H1 (cell line): ENCODE results near the gene GPX6. TPM values are rescaled to one million over a fixed set of nuclear protein-coding genes. Genes with fewer than 3 reads are reported as not detected.

Experiments
- CTCF ChIA-PET: fragments of 300-600 bp; sonication (Branson Sonifier 250); formaldehyde crosslinking; loops from one replicate; lab custom pipeline; 2021; ENCODE audit not compliant: partially characterized antibody; lab: Charles Lee
- POLR2A ChIA-PET: fragments of 300-600 bp; sonication (Branson Sonifier 250); formaldehyde crosslinking; loops from one replicate; lab custom pipeline; 2021; ENCODE audit warnings: inconsistent platforms; ENCODE audit not compliant: partially characterized antibody; lab: Charles Lee
- DNase-seq, 2 experiments: peaks; one replicate each; pipeline versions ENCODE4 v3.0.0 to v3.0.0-alpha.2; 2010 to 2022; ENCODE audit warnings: low spot score in 2 of 2, low read depth in 1 of 2, mixed read lengths in 1 of 2
- FAIRE-seq: peaks from 2 replicates; lab custom pipeline; 2011; peaks lifted over from hg19 to GRCh38; lab: Jason Lieb, UNC
- H2AFZ ChIP-seq: 2 replicates; pipeline ENCODE4 v1.8.1; 2012; ENCODE audit warnings: low read length, inconsistent platforms
- H2AK5ac ChIP-seq: 2 replicates; pipeline ENCODE4 v1.6.1; 2013; ENCODE audit warnings: low read depth, low read length
- H2BK120ac ChIP-seq: replicated peaks from 2 replicates; pipeline ENCODE3; 2013; ENCODE audit warnings: low read depth, low read length, inconsistent platforms
- H2BK12ac ChIP-seq: 2 replicates; pipeline ENCODE4 v1.6.1; 2013; ENCODE audit warnings: low read depth, low read length
- H2BK15ac ChIP-seq: 2 replicates; pipeline ENCODE4 v1.6.1; 2013; ENCODE audit warnings: low read length
- H2BK20ac ChIP-seq: 2 replicates; pipeline ENCODE4 v1.6.1; 2013; ENCODE audit warnings: low read length
- H2BK5ac ChIP-seq: 2 replicates; pipeline ENCODE4 v1.6.1; 2013; ENCODE audit warnings: low read depth, low read length
- H3K14ac ChIP-seq: 2 replicates; pipeline ENCODE4 v1.6.1; 2013; ENCODE audit warnings: inconsistent platforms; ENCODE audit not compliant: insufficient read length
- H3K18ac ChIP-seq: 2 replicates; pipeline ENCODE4 v1.6.1; 2013; ENCODE audit warnings: low read length; ENCODE audit errors: extremely low read depth
- H3K23ac ChIP-seq: 2 replicates; pipeline ENCODE4 v1.6.1; 2013; ENCODE audit warnings: inconsistent platforms; ENCODE audit not compliant: insufficient read length
- H3K23me2 ChIP-seq: 2 replicates; pipeline ENCODE4 v1.6.1; 2013; ENCODE audit warnings: low read depth, low read length
- H3K27ac ChIP-seq: 2 replicates; pipeline ENCODE4 v1.6.1; 2011; ENCODE audit warnings: low read depth, low read length, inconsistent platforms
- H3K27me3 ChIP-seq, 4 experiments: replicated peaks in 1 of 4; 1 replicate in 1 of 4; 2 replicates in 3 of 4; pipeline versions ENCODE4 v1.6.1 to v1.8.1; 2011 to 2013; ENCODE audit warnings: low read length in 3 of 4, mild to moderate bottlenecking in 3 of 4, inconsistent platforms in 2 of 4, mixed read lengths in 2 of 4, moderate library complexity in 1 of 4; ENCODE audit not compliant: control insufficient read depth in 3 of 4, insufficient read depth in 3 of 4; ENCODE audit errors: extremely low read depth in 1 of 4
- H3K36me3 ChIP-seq, 4 experiments: 2 replicates each; pipeline versions ENCODE4 v1.6.1 to v1.8.1; 2011 to 2013; ENCODE audit warnings: mild to moderate bottlenecking in 4 of 4, low read length in 3 of 4, moderate library complexity in 2 of 4, control low read depth in 1 of 4, inconsistent platforms in 1 of 4; ENCODE audit not compliant: insufficient read depth in 4 of 4, control insufficient read depth in 2 of 4
- H3K4ac ChIP-seq: replicated peaks from 2 replicates; pipeline ENCODE3; 2013; ENCODE audit warnings: low read length, low read depth, mixed read lengths, inconsistent platforms; ENCODE audit not compliant: insufficient read length
- H3K4me1 ChIP-seq, 4 experiments: replicated peaks in 1 of 4; 1 replicate in 1 of 4; 2 replicates in 3 of 4; pipeline versions ENCODE4 v1.6.1 to v1.8.1; 2011 to 2013; ENCODE audit warnings: low read length in 3 of 4, inconsistent platforms in 2 of 4, mixed read lengths in 1 of 4; ENCODE audit not compliant: insufficient read depth in 4 of 4, control insufficient read depth in 3 of 4
- H3K4me2 ChIP-seq, 2 experiments: 2 replicates each; pipeline versions ENCODE4 v1.6.1 to v1.8.1; 2011 to 2013; ENCODE audit warnings: low read depth in 2 of 2, low read length in 2 of 2, control low read depth in 1 of 2, inconsistent platforms in 1 of 2, mild to moderate bottlenecking in 1 of 2; ENCODE audit not compliant: insufficient read depth in 1 of 2
- H3K4me3 ChIP-seq, 4 experiments: fragments of 200-600, 300-600 bp in 1 of 4; sonication (generic), shearing (Covaris generic), sonication (Bioruptor Twin) in 1 of 4; 2 replicates each; pipeline versions ENCODE4 v1.5.1 to v1.8.1; 2011 to 2016; ENCODE audit warnings: low read length in 4 of 4, low read depth in 3 of 4, control low read depth in 2 of 4, inconsistent platforms in 2 of 4, mild to moderate bottlenecking in 2 of 4, mixed read lengths in 1 of 4, moderate library complexity in 1 of 4; ENCODE audit not compliant: insufficient read depth in 2 of 4; ENCODE audit errors: extremely low read depth in 1 of 4
- H3K56ac ChIP-seq: replicated peaks from 2 replicates; pipeline ENCODE3; 2013; ENCODE audit warnings: low read depth, mild to moderate bottlenecking, mixed read lengths, low read length, inconsistent platforms; ENCODE audit not compliant: insufficient read length
- H3K79me1 ChIP-seq: 2 replicates; pipeline ENCODE4 v1.6.1; 2013; ENCODE audit warnings: low read depth, low read length, control low read depth
- H3K79me2 ChIP-seq, 2 experiments: 2 replicates each; pipeline versions ENCODE4 v1.6.1 to v1.8.1; 2012 to 2013; ENCODE audit warnings: low read length in 2 of 2, mild to moderate bottlenecking in 2 of 2, inconsistent platforms in 1 of 2; ENCODE audit not compliant: insufficient read depth in 2 of 2, control insufficient read depth in 1 of 2
- H3K9ac ChIP-seq, 4 experiments: replicated peaks in 1 of 4; 1 replicate in 1 of 4; 2 replicates in 3 of 4; pipeline versions ENCODE4 v1.6.1 to v1.8.1; 2011 to 2013; ENCODE audit warnings: low read depth in 3 of 4, low read length in 3 of 4, control low read depth in 2 of 4, mild to moderate bottlenecking in 2 of 4, moderate library complexity in 2 of 4, inconsistent platforms in 1 of 4; ENCODE audit errors: extremely low read depth in 1 of 4
- H3K9me3 ChIP-seq, 2 experiments: 2 replicates each; pipeline versions ENCODE4 v1.6.1 to v1.8.1; 2012 to 2013; ENCODE audit warnings: mild to moderate bottlenecking in 2 of 2, moderate library complexity in 2 of 2, control low read depth in 1 of 2, inconsistent platforms in 1 of 2, low read depth in 1 of 2, low read length in 1 of 2, mixed read lengths in 1 of 2; ENCODE audit not compliant: insufficient read depth in 2 of 2
- H4K20me1 ChIP-seq, 2 experiments: replicated peaks in 1 of 2; 2 replicates each; pipeline versions ENCODE3 to v1.8.1; 2011 to 2013; ENCODE audit warnings: inconsistent platforms in 2 of 2, low read length in 2 of 2, mild to moderate bottlenecking in 1 of 2; ENCODE audit not compliant: insufficient read depth in 2 of 2, control insufficient read depth in 1 of 2
- H4K5ac ChIP-seq: 2 replicates; pipeline ENCODE4 v1.6.1; 2013; ENCODE audit warnings: low read length, low read depth, mixed read lengths, inconsistent platforms; ENCODE audit not compliant: insufficient read length
- H4K8ac ChIP-seq: 2 replicates; pipeline ENCODE4 v1.8.0; 2013; ENCODE audit warnings: mild to moderate bottlenecking, moderate library complexity, low read length, inconsistent platforms; ENCODE audit not compliant: insufficient read depth; ENCODE audit errors: extremely low read depth
- H4K91ac ChIP-seq: replicated peaks from 2 replicates; pipeline ENCODE3; 2013; ENCODE audit warnings: low read length, mixed read lengths, inconsistent platforms; ENCODE audit not compliant: insufficient read length
- CBX5 ChIP-seq: fragments of 300-800, 300-1000 bp; sonication (generic); IDR thresholded peaks from 2 replicates; pipeline ENCODE4 v1.7.1; 2016; ENCODE audit warnings: antibody characterized with exemption, low read length, low read depth
- KDM5A ChIP-seq: fragments of 200-600 bp; IDR thresholded peaks from 2 replicates; pipeline ENCODE4 v1.7.1; 2012; ENCODE audit warnings: mild to moderate bottlenecking, low read length, inconsistent platforms, mixed read lengths
- POLR2A ChIP-seq, 2 experiments: IDR thresholded peaks; 1 replicate in 1 of 2; 2 replicates in 1 of 2; pipeline ENCODE4 v1.6.1; 2011; ENCODE audit warnings: low read depth in 2 of 2, low read length in 2 of 2, mild to moderate bottlenecking in 2 of 2; ENCODE audit errors: control extremely low read depth in 1 of 2
- POLR2AphosphoS5 ChIP-seq: IDR thresholded peaks from 2 replicates; pipeline ENCODE4 v1.6.1; 2011; ENCODE audit warnings: low read depth, low read length
- SAP30 ChIP-seq: fragments of 300-600 bp; sonication (generic); IDR thresholded peaks from 2 replicates; pipeline ENCODE4 v1.7.1; 2012; ENCODE audit warnings: low read length, moderate library complexity, mild to moderate bottlenecking, inconsistent platforms; ENCODE audit not compliant: insufficient read depth, insufficient replicate concordance
- SIRT6 ChIP-seq: IDR thresholded peaks from one replicate; pipeline ENCODE4 v1.7.1; 2012; ENCODE audit warnings: low read length, inconsistent platforms
- USF2 ChIP-seq: IDR thresholded peaks from 2 replicates; pipeline ENCODE4 v1.6.1; 2011; ENCODE audit warnings: low read length, improper control_type of control experiment
- WGBS, 2 experiments: shearing (Covaris generic) in 1 of 2; methylation state at CpG; one replicate each; pipeline versions ENCODE4 v1.1.6 to v1.1.7; 2013 to 2015; ENCODE audit warnings: low lambda C conversion rate in 2 of 2, mixed read lengths in 2 of 2, inconsistent platforms in 1 of 2, low coverage in 1 of 2, missing lambda C conversion rate in 1 of 2; ENCODE audit not compliant: insufficient replicate concordance in 2 of 2, insufficient coverage in 1 of 2, insufficient read length in 1 of 2; ENCODE audit errors: extremely low coverage in 1 of 2, missing lambda C conversion rate in 1 of 2; 5-methylcytosine and 5-hydroxymethylcytosine counted together
- long read RNA-seq, 2 experiments: library from RNA in 1 of 2; library from capped mRNA in 1 of 2; stranded (forward); transcript quantifications; one replicate each; pipeline ENCODE4 v2.0.0, GENCODE V29; 2021; ENCODE audit warnings: inconsistent platforms in 1 of 2
- polyA minus RNA-seq, 3 experiments: library from RNA; depleted of rRNA, polyadenylated mRNA; stranded (reverse); fragments of >200 nt; gene quantifications; 1 replicate in 2 of 3; 2 replicates in 1 of 3; pipeline ENCODE4 v1.2.3, GENCODE V29; 2011
- polyA plus RNA-seq, 7 experiments: library from polyadenylated mRNA; depleted of rRNA in 3 of 7; stranded (reverse) in 5 of 7; unstranded in 2 of 7; fragments of >200 nt in 5 of 7; fragments of 200-250 nt in 2 of 7; gene quantifications; 1 replicate in 5 of 7; 2 replicates in 1 of 7; 4 replicates in 1 of 7; pipeline versions ENCODE4 v1.2.1 to v1.2.3, GENCODE V29; 2011 to 2013; ENCODE audit warnings: missing spikeins in 2 of 7, mixed read lengths in 2 of 7
- total RNA-seq: library from RNA; stranded (reverse); fragmentation: NEBNext Ultra II Directional; extraction: Animal tissue kit (Norgen Biotek cat#: 25700); gene quantifications from 2 replicates; pipeline ENCODE4 v1.2.1, GENCODE V29; 2021

The GPX6 gene
- total RNA-seq (not detected in 2 replicates), polyA plus RNA-seq (2011; rRNA removed) (not detected in 2 replicates), polyA minus RNA-seq (2011; rRNA and poly(A)+ RNA removed) (not detected in 2 replicates)
- 0.06 TPM for polyA plus RNA-seq (2011; cell fraction: cytosol; rRNA removed)
- polyA plus RNA-seq (2011; cell fraction: nucleus; rRNA removed) = not detected
- polyA plus RNA-seq (2012, experiment 1 of 2) = not detected in 4 replicates
- polyA plus RNA-seq (2012, experiment 2 of 2) = not detected
- polyA plus RNA-seq (2013, experiment 1 of 2) = not detected
- polyA plus RNA-seq (2013, experiment 2 of 2) = not detected
- not detected for polyA minus RNA-seq (2011; cell fraction: cytosol; rRNA and poly(A)+ RNA removed)
- polyA minus RNA-seq (2011; cell fraction: nucleus; rRNA and poly(A)+ RNA removed) = not detected
- long read RNA-seq, experiment 1 = 0 reads
- long read RNA-seq, experiment 2 = 0 reads

DNA sequence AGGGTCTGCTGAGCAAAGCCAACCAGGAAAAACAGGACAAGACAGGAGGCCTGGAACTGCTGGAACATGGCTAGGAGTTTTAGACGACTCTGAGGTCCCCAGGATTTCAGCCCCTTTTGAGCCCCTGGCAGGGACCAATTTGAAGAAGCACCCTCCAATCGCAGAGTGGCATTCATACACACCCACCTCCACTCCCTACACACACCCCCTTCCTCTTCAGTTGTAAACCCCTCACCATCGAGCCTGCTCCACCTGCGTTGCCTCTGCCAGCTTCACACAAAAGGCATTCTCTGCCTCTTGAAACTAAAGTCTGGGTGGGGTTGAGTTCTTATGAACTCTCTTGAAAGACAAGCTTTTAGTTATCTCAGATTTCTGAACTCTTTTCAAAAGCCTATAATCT lies at the start of gene GPX6:
GPX6 (minus strand) TSS at position 118 of the 400 bp plus-strand sequence; CDS start at position 68, 50 bp downstream.
- H3K79me1 ChIP-seq = no peaks in the 10 kb centered on the region
- H3K4me1 ChIP-seq = peaks cover 0 to 3% (median 0%) of the 10 kb centered on the region in 4 experiments; a peak in 2 of 7 replicates
- no peak within 1 kb of the TSS for H2AK5ac ChIP-seq
- H3K18ac ChIP-seq = no peak within 1 kb of the TSS
- peak within 1 kb of the TSS; percentile 12; the same call in 1 of the 2 replicates for H2BK5ac ChIP-seq
- H3K14ac ChIP-seq = no peak within 1 kb of the TSS
- H3K56ac ChIP-seq = no peak within 1 kb of the TSS
- H3K36me3 ChIP-seq = no peaks in the 10 kb centered on the region
- no peak within 1 kb of the TSS; the same call in 1 of the 2 replicates for H4K8ac ChIP-seq
- H3K4ac ChIP-seq = no peak within 1 kb of the TSS
- DNase-seq (no peak), FAIRE-seq (no peak)
- H3K9ac ChIP-seq = no peak within 1 kb of the TSS
- H4K91ac ChIP-seq = no peak within 1 kb of the TSS
- no peaks in the 10 kb centered on the region; a peak in 1 of 4 replicates for H3K9me3 ChIP-seq
- ChIA-PET CTCF (interaction anchor here (1.1 to 5.1 kb wide), 5 partner anchors 8 to 132 kb away, joined by 4 to 33 read pairs (median 6); no protein-coding TSS in a partner anchor), POLR2A (interaction anchor here (1.3 kb wide), 1 partner anchor 27 kb away, joined by 3 read pairs; no protein-coding TSS in a partner anchor)
- H2BK15ac ChIP-seq = no peak within 1 kb of the TSS
- H2BK120ac ChIP-seq = no peak within 1 kb of the TSS
- H3K23me2 ChIP-seq = no peaks in the 10 kb centered on the region; the same call in 1 of the 2 replicates
- no peak within 1 kb of the TSS for H3K4me2 ChIP-seq
- peak within 1 kb of the TSS; percentile 89 for H2AFZ ChIP-seq
- no peak within 1 kb of the TSS for H3K23ac ChIP-seq
- no peak within 1 kb of the TSS for H4K5ac ChIP-seq
- no peaks in the 10 kb centered on the region for H3K79me2 ChIP-seq
- no peaks in the 10 kb centered on the region for H4K20me1 ChIP-seq
- H2BK12ac ChIP-seq = no peak within 1 kb of the TSS
- H3K27me3 ChIP-seq = no peaks in the 10 kb centered on the region; a peak in 2 of 7 replicates
- no peak within 1 kb of the TSS for H2BK20ac ChIP-seq
- H3K4me3 ChIP-seq = no peak within 1 kb of the TSS
- H3K27ac ChIP-seq = no peak within 1 kb of the TSS
- 84% methylated on average over 4 of the region's 4 CpGs; no CpG with 5 or more reads in 1 of the 2 experiments for WGBS, 2 experiments
- TF ChIP-seq POLR2A (IDR thresholded peaks at IDR 0.05; ENCODE audit: control extremely low read depth in 1 of 2, low read depth in 2 of 2, low read length in 2 of 2) (no peak), POLR2AphosphoS5 (no peak), SIRT6 (no peak), SAP30 (no peak), KDM5A (no peak), USF2 (no peak), CBX5 (no peak)
